NB4 (cell line): ENCODE measurements around the gene UCMA.

Experiments used
- DNase-seq: peaks from one replicate; pipeline ENCODE4 v3.0.0; 2010; ENCODE audit warnings: low read depth
- H3K4me3 ChIP-seq: one replicate; pipeline ENCODE4 v1.5.1; 2011; ENCODE audit warnings: mild to moderate bottlenecking, low read depth, low read length, moderate library complexity
- MYC ChIP-seq: IDR thresholded peaks from 2 replicates; pipeline ENCODE4 v1.6.1; 2011; ENCODE audit warnings: low read depth, low read length
- POLR2A ChIP-seq: IDR thresholded peaks from 2 replicates; pipeline ENCODE4 v1.6.1; 2011; ENCODE audit warnings: mild to moderate bottlenecking; ENCODE audit not compliant: insufficient read length; ENCODE audit errors: extremely low read depth
- TF ChIP-seq, protein P1 (sequence below): IDR thresholded peaks from one replicate; pipeline ENCODE4 v1.5.1; 2012; ENCODE audit warnings: low read depth, low read length
- TF ChIP-seq, protein P2 (sequence below): IDR thresholded peaks from 2 replicates; pipeline ENCODE4 v1.6.1; 2011; ENCODE audit warnings: low read depth, low read length

The UCMA gene

GRCh38 chr10:13182424-13182823 lies 51.8 kb downstream of the UCMA start:
- TF ChIP-seq POLR2A, result no peak
- TF ChIP-seq, protein P1, sequence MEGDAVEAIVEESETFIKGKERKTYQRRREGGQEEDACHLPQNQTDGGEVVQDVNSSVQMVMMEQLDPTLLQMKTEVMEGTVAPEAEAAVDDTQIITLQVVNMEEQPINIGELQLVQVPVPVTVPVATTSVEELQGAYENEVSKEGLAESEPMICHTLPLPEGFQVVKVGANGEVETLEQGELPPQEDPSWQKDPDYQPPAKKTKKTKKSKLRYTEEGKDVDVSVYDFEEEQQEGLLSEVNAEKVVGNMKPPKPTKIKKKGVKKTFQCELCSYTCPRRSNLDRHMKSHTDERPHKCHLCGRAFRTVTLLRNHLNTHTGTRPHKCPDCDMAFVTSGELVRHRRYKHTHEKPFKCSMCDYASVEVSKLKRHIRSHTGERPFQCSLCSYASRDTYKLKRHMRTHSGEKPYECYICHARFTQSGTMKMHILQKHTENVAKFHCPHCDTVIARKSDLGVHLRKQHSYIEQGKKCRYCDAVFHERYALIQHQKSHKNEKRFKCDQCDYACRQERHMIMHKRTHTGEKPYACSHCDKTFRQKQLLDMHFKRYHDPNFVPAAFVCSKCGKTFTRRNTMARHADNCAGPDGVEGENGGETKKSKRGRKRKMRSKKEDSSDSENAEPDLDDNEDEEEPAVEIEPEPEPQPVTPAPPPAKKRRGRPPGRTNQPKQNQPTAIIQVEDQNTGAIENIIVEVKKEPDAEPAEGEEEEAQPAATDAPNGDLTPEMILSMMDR, result no peak
- TF ChIP-seq, protein P2, sequence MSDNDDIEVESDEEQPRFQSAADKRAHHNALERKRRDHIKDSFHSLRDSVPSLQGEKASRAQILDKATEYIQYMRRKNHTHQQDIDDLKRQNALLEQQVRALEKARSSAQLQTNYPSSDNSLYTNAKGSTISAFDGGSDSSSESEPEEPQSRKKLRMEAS, result no peak
- no peak for TF ChIP-seq MYC
- H3K4me3 ChIP-seq, result no peak overlapping the region
- DNase-seq, result no peak

DNA sequence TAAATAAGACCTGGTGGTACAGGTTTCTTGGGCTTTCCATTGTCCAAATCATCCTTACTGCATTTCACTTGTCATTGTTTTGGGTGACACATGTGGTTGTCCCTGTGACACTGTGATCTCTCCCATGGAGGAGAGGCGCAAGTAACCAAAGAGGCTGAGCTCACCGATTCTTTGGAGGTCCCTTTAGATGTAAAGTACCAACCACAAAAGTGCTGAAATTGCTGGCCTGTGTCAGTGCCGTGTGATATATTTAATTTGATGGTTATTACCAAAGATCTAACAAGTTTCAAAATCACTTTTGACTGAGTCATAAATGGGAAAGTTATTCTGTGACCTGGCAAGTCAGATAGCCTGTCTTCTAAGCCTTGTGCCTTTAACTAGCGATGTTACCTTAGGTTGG lies 53.4 kb downstream of the UCMA start:
- no peak for TF ChIP-seq POLR2A
- TF ChIP-seq, protein P1, result no peak
- TF ChIP-seq MYC, result no peak
- TF ChIP-seq, protein P2, result no peak
- H3K4me3 ChIP-seq, result no peak overlapping the region
- DNase-seq, result no peak

- no peak for DNase-seq
- TF ChIP-seq, protein P1, result no peak
- TF ChIP-seq MYC (no peak), POLR2A (no peak)
- TF ChIP-seq, protein P2, result no peak
- no peak overlapping the region for H3K4me3 ChIP-seq
Observed at GRCh38 chr10:13173616-13174015, 60.6 kb downstream of the UCMA start.
